Karpas-422 (cell line): ENCODE data around the gene RASSF4. TPM values are rescaled to one million over a fixed set of nuclear protein-coding genes. Genes with fewer than 3 reads are reported as not detected.

Experiments used
- DNase-seq: peaks from one replicate; pipeline ENCODE4 v3.0.0-alpha.2; 2015
- H2AFZ ChIP-seq: fragments of 200-600 bp; sonication (generic); 2 replicates; pipeline ENCODE4 v1.6.1; 2014; ENCODE audit warnings: antibody characterized with exemption, low read length, mixed read lengths
- H3K27ac ChIP-seq: fragments of 200-600 bp; sonication (generic); 2 replicates; pipeline ENCODE4 v1.5.1; 2014; ENCODE audit warnings: mild to moderate bottlenecking, low read length, moderate library complexity
- H3K27me3 ChIP-seq: fragments of 200-600 bp; sonication (generic); 2 replicates; pipeline ENCODE4 v1.6.1; 2014; ENCODE audit warnings: low read length, mixed read lengths
- H3K36me3 ChIP-seq: fragments of 200-600 bp; sonication (generic); 2 replicates; pipeline ENCODE4 v1.6.1; 2014; ENCODE audit warnings: low read length, mixed read lengths; ENCODE audit not compliant: insufficient read depth
- H3K4me1 ChIP-seq: fragments of 200-600 bp; sonication (generic); 2 replicates; pipeline ENCODE4 v1.6.1; 2014; ENCODE audit warnings: mild to moderate bottlenecking, low read length, mixed read lengths
- H3K4me2 ChIP-seq: fragments of 200-600 bp; sonication (generic); 2 replicates; pipeline ENCODE4 v1.6.1; 2014; ENCODE audit warnings: low read length, low read depth, mild to moderate bottlenecking; ENCODE audit not compliant: poor library complexity, severe bottlenecking
- H3K4me3 ChIP-seq: fragments of 200-600 bp; sonication (generic); 2 replicates; pipeline ENCODE4 v1.5.1; 2014; ENCODE audit warnings: mild to moderate bottlenecking, antibody characterized with exemption, low read length, mixed read lengths
- H3K79me2 ChIP-seq: fragments of 200-600 bp; sonication (generic); 2 replicates; pipeline ENCODE4 v1.6.1; 2014; ENCODE audit warnings: mild to moderate bottlenecking, low read length, mixed read lengths
- H3K9ac ChIP-seq: fragments of 200-600 bp; sonication (generic); 2 replicates; pipeline ENCODE4 v1.6.0; 2014; ENCODE audit warnings: low read length
- H3K9me2 ChIP-seq: fragments of 200-600 bp; sonication (generic), shearing (Covaris generic); replicated peaks from 2 replicates; pipeline ENCODE4 v1.6.0; 2014; ENCODE audit warnings: mild to moderate bottlenecking, low read length, moderate library complexity; ENCODE audit not compliant: insufficient read depth
- H3K9me3 ChIP-seq: fragments of 300-700, 200-600 bp; sonication (generic); 2 replicates; pipeline ENCODE4 v1.6.1; 2014; ENCODE audit warnings: low read length, mixed read lengths
- H4K20me1 ChIP-seq: fragments of 200-600 bp; sonication (generic); 2 replicates; pipeline ENCODE4 v1.6.1; 2014; ENCODE audit warnings: mild to moderate bottlenecking, antibody characterized with exemption, low read length, low read depth; ENCODE audit not compliant: insufficient read depth
- total RNA-seq: library from RNA; depleted of rRNA; stranded (reverse); fragments of >200 nt; shearing (Covaris generic); gene quantifications from 2 replicates; pipeline ENCODE4 v1.2.3, GENCODE V29; 2014; ENCODE audit warnings: low replicate concordance

Gene RASSF4
- total RNA-seq, 1 experiment from 2014 or later = 3.6 TPM

GRCh38 chr10:44966129-44966815, 6.7 kb downstream of the RASSF4 start:
- DNase-seq = peak; percentile 58
- Histone ChIP-seq H3K9ac (no peak overlapping the region), H3K4me3 (no peak overlapping the region), H4K20me1 (no peaks in the 10 kb centered on the region), H3K79me2 (no peaks in the 10 kb centered on the region), H3K4me1 (peaks cover 71% of the 10 kb centered on the region), H3K4me2 (peak overlapping the region; percentile 62), H3K9me3 (no peaks in the 10 kb centered on the region), H3K9me2 (no peaks in the 10 kb centered on the region), H3K36me3 (no peaks in the 10 kb centered on the region), H2AFZ (peak overlapping the region; percentile 57), H3K27ac (peak overlapping the region; percentile 76; the same call in 1 of the 2 replicates), H3K27me3 (no peaks in the 10 kb centered on the region)

- no peaks in the 10 kb centered on the region for H3K9me2 ChIP-seq
- H3K79me2 ChIP-seq = no peaks in the 10 kb centered on the region
- no peak overlapping the region for H3K9ac ChIP-seq
- no peak overlapping the region for H3K27ac ChIP-seq
- no peaks in the 10 kb centered on the region for H4K20me1 ChIP-seq
- no peak overlapping the region for H3K4me3 ChIP-seq
- no peak overlapping the region for H3K4me2 ChIP-seq
- peaks cover 65% of the 10 kb centered on the region for H3K4me1 ChIP-seq
- H3K9me3 ChIP-seq = no peaks in the 10 kb centered on the region
- H3K36me3 ChIP-seq = no peaks in the 10 kb centered on the region
- DNase-seq = no peak
- peak overlapping the region; percentile 57; the same call in 1 of the 2 replicates for H2AFZ ChIP-seq
- no peaks in the 10 kb centered on the region for H3K27me3 ChIP-seq
Observed at GRCh38 chr10:44966816-44967509, 7.4 kb downstream of the RASSF4 start.

GRCh38 chr10:44967616-44968015, 8.0 kb downstream of the RASSF4 start:
- Histone ChIP-seq H3K4me2 (peak overlapping the region; percentile 14), H3K79me2 (no peaks in the 10 kb centered on the region), H3K4me1 (peaks cover 59% of the 10 kb centered on the region), H3K9me3 (no peaks in the 10 kb centered on the region), H3K4me3 (no peak overlapping the region), H4K20me1 (no peaks in the 10 kb centered on the region), H2AFZ (peak overlapping the region; percentile 52; the same call in 1 of the 2 replicates), H3K9ac (peak overlapping the region; percentile 23), H3K27me3 (no peaks in the 10 kb centered on the region), H3K9me2 (no peaks in the 10 kb centered on the region), H3K36me3 (no peaks in the 10 kb centered on the region), H3K27ac (no peak overlapping the region)
- no peak for DNase-seq

GRCh38 chr10:44968091-44968490, 8.5 kb downstream of the RASSF4 start:
- H3K79me2 ChIP-seq = no peaks in the 10 kb centered on the region
- H3K9me2 ChIP-seq = no peaks in the 10 kb centered on the region
- DNase-seq = peak; percentile 79
- H3K4me2 ChIP-seq = peak overlapping the region; percentile 14
- peaks cover 59% of the 10 kb centered on the region for H3K4me1 ChIP-seq
- H2AFZ ChIP-seq = peak overlapping the region; percentile 52; the same call in 1 of the 2 replicates
- H4K20me1 ChIP-seq = no peaks in the 10 kb centered on the region
- H3K27me3 ChIP-seq = no peaks in the 10 kb centered on the region
- H3K4me3 ChIP-seq = no peak overlapping the region
- peak overlapping the region; percentile 23 for H3K9ac ChIP-seq
- no peaks in the 10 kb centered on the region for H3K36me3 ChIP-seq
- H3K9me3 ChIP-seq = no peaks in the 10 kb centered on the region
- H3K27ac ChIP-seq = no peak overlapping the region

GRCh38 chr10:44968500-44969400, 9.1 kb downstream of the RASSF4 start:
- no peaks in the 10 kb centered on the region for H3K9me2 ChIP-seq
- H3K4me2 ChIP-seq = peak overlapping the region; percentile 14
- no peaks in the 10 kb centered on the region for H3K36me3 ChIP-seq
- H3K27ac ChIP-seq = no peak overlapping the region
- no peaks in the 10 kb centered on the region for H3K79me2 ChIP-seq
- H3K27me3 ChIP-seq = no peaks in the 10 kb centered on the region
- H3K9ac ChIP-seq = peak overlapping the region; percentile 23; the same call in 1 of the 2 replicates
- no peak overlapping the region for H3K4me3 ChIP-seq
- DNase-seq = no peak
- peaks cover 59% of the 10 kb centered on the region for H3K4me1 ChIP-seq
- no peaks in the 10 kb centered on the region for H3K9me3 ChIP-seq
- no peak overlapping the region for H2AFZ ChIP-seq
- no peaks in the 10 kb centered on the region for H4K20me1 ChIP-seq

GRCh38 chr10:44969854-44970253, 10.3 kb downstream of the RASSF4 start:
- no peaks in the 10 kb centered on the region for H3K36me3 ChIP-seq
- no peak overlapping the region for H3K9ac ChIP-seq
- H3K9me2 ChIP-seq = no peaks in the 10 kb centered on the region
- H2AFZ ChIP-seq = no peak overlapping the region
- no peak overlapping the region for H3K27ac ChIP-seq
- no peaks in the 10 kb centered on the region for H3K27me3 ChIP-seq
- peaks cover 58% of the 10 kb centered on the region for H3K4me1 ChIP-seq
- DNase-seq = no peak
- no peak overlapping the region for H3K4me2 ChIP-seq
- no peaks in the 10 kb centered on the region for H4K20me1 ChIP-seq
- no peak overlapping the region for H3K4me3 ChIP-seq
- no peaks in the 10 kb centered on the region for H3K79me2 ChIP-seq
- H3K9me3 ChIP-seq = no peaks in the 10 kb centered on the region

- no peaks in the 10 kb centered on the region for H3K27me3 ChIP-seq
- H3K9me2 ChIP-seq = no peaks in the 10 kb centered on the region
- no peaks in the 10 kb centered on the region for H3K36me3 ChIP-seq
- no peak overlapping the region for H3K4me2 ChIP-seq
- H4K20me1 ChIP-seq = no peaks in the 10 kb centered on the region
- no peak overlapping the region for H2AFZ ChIP-seq
- H3K79me2 ChIP-seq = no peaks in the 10 kb centered on the region
- DNase-seq = no peak
- no peak overlapping the region for H3K27ac ChIP-seq
- no peak overlapping the region for H3K4me3 ChIP-seq
- H3K4me1 ChIP-seq = peaks cover 48% of the 10 kb centered on the region
- no peaks in the 10 kb centered on the region for H3K9me3 ChIP-seq
- no peak overlapping the region for H3K9ac ChIP-seq
Observed at GRCh38 chr10:44970812-44971395, 11.3 kb downstream of the RASSF4 start.
